Measurements from ENCODE around the gene PIEZO1. TPM values are rescaled to one million over a fixed set of nuclear protein-coding genes. Genes with fewer than 3 reads are reported as not detected.

PIEZO1 gene
- total and polyA plus RNA-seq, 2 experiments from 2014 or later = 30.4 to 70.1 TPM

DNA sequence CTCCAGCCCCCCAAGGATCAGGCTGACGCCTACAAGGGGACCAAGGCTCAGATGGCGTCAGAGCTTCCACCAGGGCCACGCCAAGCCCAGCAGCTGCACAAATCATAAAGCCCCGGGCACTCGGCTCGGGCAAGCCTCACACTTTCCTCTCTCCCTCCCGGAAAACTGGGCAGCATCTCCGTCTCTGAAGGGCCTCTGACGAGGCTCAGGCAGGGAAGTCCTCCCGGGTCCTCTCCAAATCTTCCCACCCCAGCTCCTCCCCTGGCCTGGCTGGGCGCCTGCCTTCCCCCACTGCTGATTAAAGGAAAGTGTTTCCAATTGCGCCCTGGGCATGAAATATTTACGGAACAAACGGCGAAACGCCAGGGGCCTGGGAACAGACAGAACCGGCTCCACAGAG, 38.5 kb downstream of the PIEZO1 start (continued):
- TF ChIP-seq EZH2phosphoT487 (IDR thresholded peaks at IDR 0.05; ENCODE audit: unreplicated experiment) (no peak), CREB1 (CRISPR knock-in tag; IDR thresholded peaks at IDR 0.05; ENCODE audit: low read depth) (no peak), EZH2 (IDR thresholded peaks at IDR 0.05; ENCODE audit: low read depth, unreplicated experiment) (no peak)
- TF ChIP-seq, protein P1, sequence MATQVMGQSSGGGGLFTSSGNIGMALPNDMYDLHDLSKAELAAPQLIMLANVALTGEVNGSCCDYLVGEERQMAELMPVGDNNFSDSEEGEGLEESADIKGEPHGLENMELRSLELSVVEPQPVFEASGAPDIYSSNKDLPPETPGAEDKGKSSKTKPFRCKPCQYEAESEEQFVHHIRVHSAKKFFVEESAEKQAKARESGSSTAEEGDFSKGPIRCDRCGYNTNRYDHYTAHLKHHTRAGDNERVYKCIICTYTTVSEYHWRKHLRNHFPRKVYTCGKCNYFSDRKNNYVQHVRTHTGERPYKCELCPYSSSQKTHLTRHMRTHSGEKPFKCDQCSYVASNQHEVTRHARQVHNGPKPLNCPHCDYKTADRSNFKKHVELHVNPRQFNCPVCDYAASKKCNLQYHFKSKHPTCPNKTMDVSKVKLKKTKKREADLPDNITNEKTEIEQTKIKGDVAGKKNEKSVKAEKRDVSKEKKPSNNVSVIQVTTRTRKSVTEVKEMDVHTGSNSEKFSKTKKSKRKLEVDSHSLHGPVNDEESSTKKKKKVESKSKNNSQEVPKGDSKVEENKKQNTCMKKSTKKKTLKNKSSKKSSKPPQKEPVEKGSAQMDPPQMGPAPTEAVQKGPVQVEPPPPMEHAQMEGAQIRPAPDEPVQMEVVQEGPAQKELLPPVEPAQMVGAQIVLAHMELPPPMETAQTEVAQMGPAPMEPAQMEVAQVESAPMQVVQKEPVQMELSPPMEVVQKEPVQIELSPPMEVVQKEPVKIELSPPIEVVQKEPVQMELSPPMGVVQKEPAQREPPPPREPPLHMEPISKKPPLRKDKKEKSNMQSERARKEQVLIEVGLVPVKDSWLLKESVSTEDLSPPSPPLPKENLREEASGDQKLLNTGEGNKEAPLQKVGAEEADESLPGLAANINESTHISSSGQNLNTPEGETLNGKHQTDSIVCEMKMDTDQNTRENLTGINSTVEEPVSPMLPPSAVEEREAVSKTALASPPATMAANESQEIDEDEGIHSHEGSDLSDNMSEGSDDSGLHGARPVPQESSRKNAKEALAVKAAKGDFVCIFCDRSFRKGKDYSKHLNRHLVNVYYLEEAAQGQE (IDR thresholded peaks at IDR 0.05; ENCODE audit: unreplicated experiment) = no peak

DNA sequence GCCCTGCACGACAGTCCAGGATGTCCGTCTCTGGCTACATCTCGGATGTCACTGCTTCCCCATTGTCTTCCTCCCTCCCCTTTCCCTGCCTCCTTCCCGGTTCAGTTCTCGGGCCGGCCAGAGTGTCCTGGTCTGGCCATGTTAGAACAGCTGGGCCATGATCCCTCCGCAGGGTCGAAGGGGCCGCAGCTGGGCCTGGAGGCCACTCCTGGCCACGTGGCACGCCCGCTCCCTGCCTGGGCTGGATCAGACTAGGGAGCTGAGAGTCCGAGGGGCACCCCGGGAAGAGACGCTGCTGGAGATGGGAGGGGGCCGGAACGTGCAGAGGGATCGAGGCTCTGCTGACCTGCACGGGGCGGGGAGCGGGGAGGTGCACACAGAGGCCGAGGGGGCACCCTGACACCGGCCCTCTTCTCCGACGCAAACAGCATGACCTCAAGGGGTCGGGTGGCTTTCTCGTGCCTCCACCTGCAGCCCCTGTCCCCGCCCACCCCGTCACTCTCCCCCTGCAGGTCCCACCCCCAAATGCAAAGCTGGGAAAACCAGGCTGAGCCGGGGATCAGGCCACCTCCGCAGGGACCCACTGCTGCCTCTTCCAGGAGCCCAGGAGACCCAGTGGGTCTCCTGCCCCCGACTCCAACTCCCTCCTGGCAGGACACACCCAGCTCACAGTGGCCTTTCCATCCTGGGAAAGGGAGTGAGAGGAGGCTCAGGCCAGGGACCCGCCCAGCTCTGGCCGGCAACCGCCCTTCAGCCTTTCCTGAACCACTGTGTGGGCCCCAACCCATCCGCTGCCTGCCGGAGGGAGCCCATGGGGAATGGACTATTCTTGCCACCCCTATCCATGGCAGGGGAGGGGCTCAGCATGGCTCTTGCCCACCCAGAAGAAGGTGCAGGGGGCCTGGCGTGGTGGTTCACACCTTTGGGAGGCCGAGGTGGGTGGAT, 40.2 kb downstream of the PIEZO1 start:
- Histone ChIP-seq H2AFZ (no peak overlapping the region), H3K27ac (ENCODE audit: low read depth) (no peak overlapping the region), H3K4me3 (no peak overlapping the region), H3K36me3 (ENCODE audit: insufficient read depth) (no peaks in the 10 kb centered on the region; the same call in 1 of the 2 replicates), H3K4me2 (no peak overlapping the region), H3F3A (replicated peaks; ENCODE audit: low read depth) (no peaks in the 10 kb centered on the region), H4K20me1 (replicated peaks; ENCODE audit: insufficient read depth) (no peaks in the 10 kb centered on the region), H3K79me2 (replicated peaks; ENCODE audit: insufficient read depth) (no peaks in the 10 kb centered on the region), H3K9me2 (ENCODE audit: insufficient read depth) (no peaks in the 10 kb centered on the region), H3K27me3 (ENCODE audit: insufficient read depth) (no peaks in the 10 kb centered on the region), H3K4me1 (ENCODE audit: insufficient read depth) (no peaks in the 10 kb centered on the region; the same call in 1 of the 2 replicates)
- Mint-ChIP-seq H3K27ac (no peak overlapping the region), H3K27me3 (ENCODE audit: insufficient read depth, low read depth, poor library complexity) (peaks cover 11% of the 10 kb centered on the region), H3K4me1 (peaks cover 7% of the 10 kb centered on the region; the same call in 2 of the 3 replicates), H3K4me3 (no peak overlapping the region), H3K36me3 (ENCODE audit: low read depth) (no peaks in the 10 kb centered on the region), H3K9me3 (no peaks in the 10 kb centered on the region)
- peak; percentile 48 for DNase-seq (ENCODE audit: low spot score)
- peak; percentile 27 for ATAC-seq
- TF ChIP-seq POLR2AphosphoS5 (IDR thresholded peaks at IDR 0.05; ENCODE audit: low read depth) (no peak), STAT1 (IDR thresholded peaks at IDR 0.05; ENCODE audit: unreplicated experiment) (no peak), EZH2phosphoT487 (IDR thresholded peaks at IDR 0.05; ENCODE audit: unreplicated experiment) (no peak), ZNF114 (CRISPR knock-in tag; IDR thresholded peaks at IDR 0.05) (no peak), JUNB (IDR thresholded peaks at IDR 0.05; ENCODE audit: unreplicated experiment) (no peak), ZNF331 (CRISPR knock-in tag; IDR thresholded peaks at IDR 0.05; ENCODE audit: low read depth) (no peak), EZH2 (IDR thresholded peaks at IDR 0.05; ENCODE audit: low read depth, unreplicated experiment) (no peak), CREB1 (CRISPR knock-in tag; IDR thresholded peaks at IDR 0.05; ENCODE audit: low read depth) (no peak)
- TF ChIP-seq, protein P2, sequence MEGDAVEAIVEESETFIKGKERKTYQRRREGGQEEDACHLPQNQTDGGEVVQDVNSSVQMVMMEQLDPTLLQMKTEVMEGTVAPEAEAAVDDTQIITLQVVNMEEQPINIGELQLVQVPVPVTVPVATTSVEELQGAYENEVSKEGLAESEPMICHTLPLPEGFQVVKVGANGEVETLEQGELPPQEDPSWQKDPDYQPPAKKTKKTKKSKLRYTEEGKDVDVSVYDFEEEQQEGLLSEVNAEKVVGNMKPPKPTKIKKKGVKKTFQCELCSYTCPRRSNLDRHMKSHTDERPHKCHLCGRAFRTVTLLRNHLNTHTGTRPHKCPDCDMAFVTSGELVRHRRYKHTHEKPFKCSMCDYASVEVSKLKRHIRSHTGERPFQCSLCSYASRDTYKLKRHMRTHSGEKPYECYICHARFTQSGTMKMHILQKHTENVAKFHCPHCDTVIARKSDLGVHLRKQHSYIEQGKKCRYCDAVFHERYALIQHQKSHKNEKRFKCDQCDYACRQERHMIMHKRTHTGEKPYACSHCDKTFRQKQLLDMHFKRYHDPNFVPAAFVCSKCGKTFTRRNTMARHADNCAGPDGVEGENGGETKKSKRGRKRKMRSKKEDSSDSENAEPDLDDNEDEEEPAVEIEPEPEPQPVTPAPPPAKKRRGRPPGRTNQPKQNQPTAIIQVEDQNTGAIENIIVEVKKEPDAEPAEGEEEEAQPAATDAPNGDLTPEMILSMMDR (conservative IDR thresholded peaks at IDR 0.05; ENCODE audit: low read depth in 2 of 2) = no peak
- TF ChIP-seq, protein P1 (IDR thresholded peaks at IDR 0.05; ENCODE audit: unreplicated experiment) = no peak

Data from GM23338 (cell line).